ENCODE data around the gene CBX3. TPM values are rescaled to one million over a fixed set of nuclear protein-coding genes. Genes with fewer than 3 reads are reported as not detected.

Gene CBX3
- total and polyA plus RNA-seq, 2 of the 13 experiments (the other 11 are each of a cell fraction or from before 2014, with no cell fraction given) = 53.9 to 249 TPM

DNA sequence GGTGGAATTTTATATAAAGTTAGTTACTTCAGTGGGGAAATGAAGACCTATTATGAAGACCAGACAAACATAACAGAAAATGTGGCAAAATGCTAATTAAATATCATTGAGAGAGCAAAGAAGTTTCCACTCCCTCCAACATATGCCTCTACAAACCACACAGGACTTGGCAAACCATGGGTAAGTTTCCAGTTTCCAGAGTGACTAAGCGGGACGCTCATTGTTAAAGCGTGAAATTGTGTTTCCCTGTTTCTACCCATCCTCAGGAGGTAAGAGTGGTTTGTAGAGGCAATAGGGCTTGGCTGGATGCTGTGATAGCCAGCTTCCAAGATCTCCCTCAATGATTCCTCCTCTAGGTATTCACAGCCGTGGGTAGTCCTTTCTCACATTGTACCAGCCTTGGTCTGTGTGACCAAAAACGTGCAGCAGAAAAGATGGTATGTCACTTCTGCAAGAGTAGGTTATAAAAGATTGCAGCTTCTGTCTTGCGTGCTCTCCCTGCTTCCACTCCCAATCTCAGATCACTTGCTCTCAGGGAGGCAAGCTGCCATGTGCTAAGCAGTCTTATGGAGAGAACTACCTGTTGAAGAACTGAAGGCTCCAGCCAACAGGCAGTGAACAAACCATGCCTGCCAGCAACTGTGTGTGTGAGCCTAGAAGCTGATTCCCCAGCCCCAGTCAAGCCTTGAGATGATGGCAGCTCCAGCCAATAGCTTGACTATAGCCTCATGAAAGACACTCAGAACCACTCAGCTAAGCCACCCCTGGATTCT lies 35.7 kb downstream of the CBX3 start:
- Histone ChIP-seq H3K4me2 (ENCODE audit: low read depth, low read length) (no peak overlapping the region), H2AFZ (ENCODE audit: low read length) (no peak overlapping the region), H4K20me1 (ENCODE audit: insufficient read depth, low read length) (no peaks in the 10 kb centered on the region), H3K4me1 (ENCODE audit: insufficient read depth, low read length) (no peaks in the 10 kb centered on the region), H3K27ac (ENCODE audit: extremely low read length, insufficient read depth, low read length) (no peak overlapping the region), H3K79me2 (ENCODE audit: insufficient read depth, low read length) (no peaks in the 10 kb centered on the region), H3K4me3 (replicated peaks in 1 of 3; ENCODE audit: insufficient read depth in 1 of 3, low read depth in 2 of 3, low read length in 3 of 3) (no peak overlapping the region), H3K9me3 (ENCODE audit: low read length) (no peaks in the 10 kb centered on the region), H3K36me3 (replicated peaks in 1 of 2; ENCODE audit: control insufficient read depth in 1 of 2, insufficient read depth in 2 of 2, low read length in 2 of 2) (no peaks in the 10 kb centered on the region), H3K27me3 (ENCODE audit: control insufficient read depth in 1 of 2, insufficient read depth in 2 of 2, low read length in 2 of 2) (no peaks in the 10 kb centered on the region), H3K9ac (ENCODE audit: insufficient read depth, low read depth, low read length) (no peak overlapping the region)
- ChIA-PET CTCF (ENCODE audit: low intra/inter-chr PET ratio, low total read pairs) (no interaction called here), POLR2A (no interaction called here)
- TF ChIP-seq GFI1 (CRISPR knock-in tag; IDR thresholded peaks at IDR 0.05; ENCODE audit: borderline replicate concordance) = no peak
- TF ChIP-seq EEA1 (CRISPR knock-in tag; IDR thresholded peaks at IDR 0.05; ENCODE audit: borderline replicate concordance) = no peak
- TF ChIP-seq ZFAT (CRISPR knock-in tag; conservative IDR thresholded peaks at IDR 0.05) = no peak
- TF ChIP-seq, protein P1, sequence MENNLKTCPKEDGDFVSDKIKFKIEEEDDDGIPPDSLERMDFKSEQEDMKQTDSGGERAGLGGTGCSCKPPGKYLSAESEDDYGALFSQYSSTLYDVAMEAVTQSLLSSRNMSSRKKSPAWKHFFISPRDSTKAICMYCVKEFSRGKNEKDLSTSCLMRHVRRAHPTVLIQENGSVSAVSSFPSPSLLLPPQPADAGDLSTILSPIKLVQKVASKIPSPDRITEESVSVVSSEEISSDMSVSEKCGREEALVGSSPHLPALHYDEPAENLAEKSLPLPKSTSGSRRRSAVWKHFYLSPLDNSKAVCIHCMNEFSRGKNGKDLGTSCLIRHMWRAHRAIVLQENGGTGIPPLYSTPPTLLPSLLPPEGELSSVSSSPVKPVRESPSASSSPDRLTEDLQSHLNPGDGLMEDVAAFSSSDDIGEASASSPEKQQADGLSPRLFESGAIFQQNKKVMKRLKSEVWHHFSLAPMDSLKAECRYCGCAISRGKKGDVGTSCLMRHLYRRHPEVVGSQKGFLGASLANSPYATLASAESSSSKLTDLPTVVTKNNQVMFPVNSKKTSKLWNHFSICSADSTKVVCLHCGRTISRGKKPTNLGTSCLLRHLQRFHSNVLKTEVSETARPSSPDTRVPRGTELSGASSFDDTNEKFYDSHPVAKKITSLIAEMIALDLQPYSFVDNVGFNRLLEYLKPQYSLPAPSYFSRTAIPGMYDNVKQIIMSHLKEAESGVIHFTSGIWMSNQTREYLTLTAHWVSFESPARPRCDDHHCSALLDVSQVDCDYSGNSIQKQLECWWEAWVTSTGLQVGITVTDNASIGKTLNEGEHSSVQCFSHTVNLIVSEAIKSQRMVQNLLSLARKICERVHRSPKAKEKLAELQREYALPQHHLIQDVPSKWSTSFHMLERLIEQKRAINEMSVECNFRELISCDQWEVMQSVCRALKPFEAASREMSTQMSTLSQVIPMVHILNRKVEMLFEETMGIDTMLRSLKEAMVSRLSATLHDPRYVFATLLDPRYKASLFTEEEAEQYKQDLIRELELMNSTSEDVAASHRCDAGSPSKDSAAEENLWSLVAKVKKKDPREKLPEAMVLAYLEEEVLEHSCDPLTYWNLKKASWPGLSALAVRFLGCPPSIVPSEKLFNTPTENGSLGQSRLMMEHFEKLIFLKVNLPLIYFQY (CRISPR knock-in tag; IDR thresholded peaks at IDR 0.05; ENCODE audit: borderline replicate concordance) = no peak
- TF ChIP-seq ZMAT3 (CRISPR knock-in tag; conservative IDR thresholded peaks at IDR 0.05) = no peak
- TF ChIP-seq ZSCAN30 (CRISPR knock-in tag; IDR thresholded peaks at IDR 0.05) = no peak
- no peak for TF ChIP-seq HDAC6 (IDR thresholded peaks at IDR 0.05; ENCODE audit: low read depth, low read length)
- TF ChIP-seq RAD21 (CRISPR knock-in tag; IDR thresholded peaks at IDR 0.05) = no peak
- no peak for TF ChIP-seq TEAD2 (CRISPR knock-in tag; IDR thresholded peaks at IDR 0.05)
- no peak for TF ChIP-seq EP300 (IDR thresholded peaks at IDR 0.05; ENCODE audit: low read depth in 2 of 2, low read length in 2 of 2)
- no peak for TF ChIP-seq EP300 (CRISPR knock-in tag; IDR thresholded peaks at IDR 0.05; ENCODE audit: borderline replicate concordance)
- no peak for TF ChIP-seq ZNF101 (CRISPR knock-in tag; IDR thresholded peaks at IDR 0.05; ENCODE audit: borderline replicate concordance, low read depth)
- no peak for TF ChIP-seq ZFP36L2 (CRISPR knock-in tag; IDR thresholded peaks at IDR 0.05)
- TF ChIP-seq FOSL1 (CRISPR knock-in tag; IDR thresholded peaks at IDR 0.05; ENCODE audit: borderline replicate concordance) = no peak
- TF ChIP-seq GATA4 (IDR thresholded peaks at IDR 0.05; ENCODE audit: borderline replicate concordance, low read depth) = no peak
- FAIRE-seq (no peak), ATAC-seq (no peak), DNase-seq (ENCODE audit: low spot score) (no peak)
- in situ Hi-C loops (cut with HindIII; ENCODE audit: extremely low pct_ligation_motif_present, low pct_unique_long_range_greater_than_20kb) (no loop called here), intact Hi-C loops (cut with micrococcal nuclease; ENCODE audit: unreplicated experiment) (no loop called here)
- no TSS peak for BruUV-seq (replicated peaks)
- WGBS (ENCODE audit: low lambda C conversion rate) = 38% methylated on average over 6 of the region's 6 CpGs

Data from HepG2 (cell line).